HG03378 (cell line): Measurements from ENCODE around the gene NPRL2.

ENCODE experiments used
- ATAC-seq: cut with Tn5 transposase; IDR thresholded peaks from one replicate; pipeline ENCODE4 v1.9.1; 2021; ENCODE audit warnings: mild to moderate bottlenecking, moderate library complexity; ENCODE audit not compliant: unreplicated experiment

NPRL2 gene

DNA sequence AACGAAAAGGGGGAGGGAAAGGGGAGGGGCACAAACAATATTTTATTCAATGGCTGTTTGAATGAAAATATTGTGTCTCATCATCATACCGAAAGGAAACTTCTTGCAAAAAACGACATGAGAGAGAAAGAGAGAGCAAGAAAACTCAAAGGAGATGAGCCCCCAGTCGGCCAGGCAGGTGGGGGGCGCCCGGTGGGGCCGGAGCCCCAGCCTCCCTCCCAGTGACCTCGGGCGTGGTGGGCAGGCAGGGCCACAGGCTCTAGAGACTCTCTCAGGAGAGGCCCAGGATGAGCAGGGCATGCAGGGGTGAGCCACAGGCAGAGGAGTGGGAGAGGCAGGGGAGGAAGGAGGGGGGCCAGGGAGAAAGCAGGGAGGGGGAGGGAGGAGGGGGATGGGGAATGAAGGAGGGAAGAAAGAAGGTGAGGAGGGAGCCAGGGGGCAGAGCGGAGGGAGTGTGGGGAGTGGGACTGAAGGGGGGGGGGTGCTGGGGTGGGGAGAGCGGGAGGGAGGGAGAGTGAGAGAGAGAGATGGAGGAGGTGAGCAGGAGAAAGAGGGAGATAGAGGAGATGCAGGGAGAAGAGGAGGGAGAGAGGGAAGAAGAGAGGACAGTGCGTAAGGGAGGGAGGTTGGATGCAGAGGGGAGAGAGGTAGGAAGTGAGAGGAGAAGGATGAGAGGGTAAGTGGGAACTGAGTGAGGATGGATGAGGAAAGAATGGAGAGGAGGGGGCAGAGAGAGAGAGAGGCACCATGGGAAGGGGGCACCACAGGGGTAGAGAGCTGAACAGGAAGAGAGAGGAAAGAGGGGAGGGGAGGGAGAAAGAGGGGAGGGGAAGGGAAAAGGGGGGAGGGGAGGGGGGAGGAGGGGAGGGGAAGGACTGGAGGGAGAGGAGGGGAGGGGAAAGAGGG, 22.8 kb upstream of the NPRL2 start:
- no peak for ATAC-seq

GRCh38 chr3:50372349-50372748, 21.8 kb upstream of the NPRL2 start:
- no peak for ATAC-seq

DNA sequence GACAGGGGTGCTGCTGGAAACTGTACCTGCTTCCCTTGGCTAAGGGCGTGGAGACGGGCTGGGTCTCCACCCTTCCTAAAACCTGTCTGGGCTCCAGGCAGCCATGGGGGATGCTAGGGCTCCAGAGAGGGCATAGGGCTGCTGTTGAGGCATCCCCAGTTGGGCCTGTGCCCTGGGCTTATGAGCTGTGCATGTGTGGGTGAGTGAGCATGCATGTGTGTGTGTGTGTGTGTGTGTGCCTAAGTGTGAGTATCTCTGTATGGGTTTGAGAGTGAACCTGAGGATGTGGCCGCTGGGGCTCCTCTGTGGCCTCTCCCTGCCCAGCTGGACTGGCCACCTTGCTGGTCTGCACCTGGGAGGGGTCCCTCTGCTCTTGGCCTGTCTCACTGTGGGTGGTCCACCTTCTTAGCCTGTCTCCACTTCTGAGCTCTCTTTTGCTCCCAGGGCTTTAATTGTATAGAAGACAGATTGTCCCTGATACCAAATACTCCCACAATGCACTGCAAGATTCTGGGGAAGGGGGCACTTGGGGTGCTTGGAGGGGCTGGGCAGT, 20.6 kb upstream of the NPRL2 start:
- no peak for ATAC-seq

GRCh38 chr3:50370594-50370993, 20.0 kb upstream of the NPRL2 start:
- ATAC-seq, result no peak

- no peak for ATAC-seq
These were observed 18.6 kb upstream of the NPRL2 start for GRCh38 chr3:50369012-50369670.

DNA sequence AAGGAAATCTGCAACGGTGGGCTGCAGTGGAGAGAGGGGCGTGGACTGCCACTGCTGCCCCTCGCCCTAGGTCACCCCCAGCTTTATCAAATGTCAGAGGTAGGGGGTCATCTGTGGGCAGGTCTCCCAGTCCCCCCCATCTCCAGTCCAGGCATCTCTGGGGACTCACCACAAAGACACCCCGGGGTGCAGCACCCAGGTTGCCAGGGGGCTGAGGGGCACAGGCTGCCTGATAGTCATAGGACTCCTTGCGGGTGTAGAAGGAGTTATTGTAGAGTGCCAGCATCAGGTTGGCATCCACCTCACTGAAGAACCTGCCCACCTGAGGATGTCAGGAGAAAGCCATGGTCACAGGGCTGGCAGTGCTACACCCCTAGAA, 15.3 kb upstream of the NPRL2 start:
- no peak for ATAC-seq

GRCh38 chr3:50365080-50365841, 14.7 kb upstream of the NPRL2 start:
- ATAC-seq, result peak; percentile 77

- no peak for ATAC-seq
These were observed 14.1 kb upstream of the NPRL2 start for GRCh38 chr3:50364573-50365079.

- no peak for ATAC-seq
These were observed 9.2 kb upstream of the NPRL2 start for GRCh38 chr3:50359760-50360110.

- ATAC-seq, result peak; percentile 97
These were observed 8.6 kb upstream of the NPRL2 start, which contains the start of gene TMEM115 for GRCh38 chr3:50358911-50359759. Gene TMEM115 (minus strand): TSS chr3:50359521. CDS start chr3:50359063, 458 bp downstream.

GRCh38 chr3:50358355-50358910, 7.9 kb upstream of the NPRL2 start:
- ATAC-seq, result no peak

DNA sequence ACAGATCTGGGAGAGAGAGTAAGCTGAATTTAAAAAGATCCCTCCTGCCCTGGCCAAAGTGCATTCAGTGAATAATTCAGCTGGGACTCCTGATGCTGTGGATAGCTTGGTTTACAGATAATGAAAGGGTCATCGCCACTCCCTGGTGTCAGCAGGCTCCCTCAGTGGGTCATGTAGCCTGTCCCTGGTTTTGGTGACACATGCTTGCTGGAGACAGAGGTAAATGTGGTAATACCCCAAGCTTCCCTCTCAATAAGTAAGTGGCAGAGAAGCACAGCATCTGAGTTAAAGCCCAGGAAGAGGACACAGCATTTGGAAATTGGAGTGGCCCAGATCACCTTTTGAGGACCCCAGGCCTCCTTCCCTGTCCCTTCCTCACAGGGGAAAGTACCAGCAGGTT, 6.9 kb upstream of the NPRL2 start:
- ATAC-seq, result no peak

GRCh38 chr3:50356553-50356952, 6.0 kb upstream of the NPRL2 start:
- ATAC-seq, result no peak

DNA sequence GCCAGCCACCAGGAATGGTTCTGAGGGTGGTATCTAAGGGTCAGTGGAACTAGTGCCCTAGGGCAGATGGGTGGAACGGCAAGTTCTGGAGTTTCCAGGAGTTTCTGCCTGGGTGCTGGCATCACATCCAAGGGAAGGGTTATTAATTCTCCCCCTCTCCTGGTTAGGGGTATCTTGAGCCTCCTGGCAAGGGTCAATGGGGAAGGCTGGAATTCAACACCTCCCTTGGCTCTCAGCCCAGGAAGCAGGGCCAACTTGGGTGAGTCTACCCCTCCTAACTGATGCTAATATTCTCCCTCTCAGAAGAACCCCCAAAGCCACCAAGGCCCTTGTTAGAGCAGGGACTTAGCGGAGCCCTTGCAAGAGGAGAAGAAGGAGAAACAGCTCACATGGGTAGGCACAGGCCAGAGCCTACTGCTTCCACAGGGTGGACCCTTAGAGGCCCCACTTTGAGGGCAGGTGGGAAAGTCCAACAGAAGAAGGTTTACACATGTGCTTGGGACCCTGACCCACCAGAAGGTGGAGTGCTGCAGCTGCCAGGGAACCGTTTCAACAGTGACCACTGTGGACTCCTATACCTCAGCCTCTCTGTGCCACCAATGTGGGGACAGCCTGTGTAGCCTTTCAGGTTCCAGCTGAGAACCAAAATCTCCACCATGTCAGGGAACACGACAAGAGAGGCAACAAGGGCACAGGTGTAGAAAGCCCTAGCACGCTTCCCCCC, 5.4 kb upstream of the NPRL2 start:
- no peak for ATAC-seq

DNA sequence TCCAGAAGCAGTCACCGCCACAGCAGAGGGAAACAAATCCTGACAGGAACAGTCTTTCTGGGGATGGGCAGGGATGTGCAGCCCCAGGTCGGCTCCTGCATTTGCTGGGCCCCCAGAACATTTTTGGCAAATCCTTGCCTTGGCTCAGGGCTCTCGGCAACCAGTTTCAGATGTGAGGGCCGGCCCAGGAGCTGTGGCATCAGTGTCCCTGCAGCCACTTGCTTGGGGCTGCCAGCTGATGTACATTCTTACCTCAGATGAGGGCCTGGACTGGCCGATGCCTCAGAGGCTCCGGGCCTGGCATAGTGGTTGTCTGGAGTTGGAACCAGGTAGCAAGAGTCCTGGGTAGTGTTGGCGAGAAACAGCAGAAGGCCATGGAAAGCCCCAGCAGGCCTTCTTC, 4.3 kb upstream of the NPRL2 start:
- no peak for ATAC-seq

DNA sequence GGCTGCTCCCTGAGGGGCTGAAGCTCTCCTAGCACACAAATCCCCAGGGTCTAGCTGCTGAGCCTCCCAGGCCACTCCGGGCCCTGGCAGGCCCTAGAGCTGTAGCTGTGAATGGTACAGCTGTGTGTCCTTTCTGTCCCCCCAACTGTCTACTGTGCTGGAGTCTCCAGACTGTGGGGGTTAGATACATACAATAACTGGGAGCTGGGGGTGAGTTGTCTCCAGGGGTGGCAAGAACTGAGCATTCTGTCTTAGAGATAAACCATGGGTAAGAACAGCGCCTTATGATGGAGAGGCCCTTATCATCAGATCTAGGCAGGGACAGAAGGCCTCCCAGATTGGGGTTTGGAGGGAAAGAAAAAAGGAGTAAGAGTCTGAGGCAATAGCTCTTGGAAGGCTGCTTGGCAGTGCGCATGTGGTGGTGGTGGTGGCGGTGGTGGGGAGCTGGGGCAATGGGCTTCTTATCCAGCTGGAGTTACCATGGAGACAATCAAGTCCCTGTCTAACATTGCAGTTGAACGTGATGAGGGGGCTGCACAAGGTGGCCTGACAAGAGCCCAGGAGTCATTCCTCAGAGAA, 3.7 kb upstream of the NPRL2 start:
- no peak for ATAC-seq

DNA sequence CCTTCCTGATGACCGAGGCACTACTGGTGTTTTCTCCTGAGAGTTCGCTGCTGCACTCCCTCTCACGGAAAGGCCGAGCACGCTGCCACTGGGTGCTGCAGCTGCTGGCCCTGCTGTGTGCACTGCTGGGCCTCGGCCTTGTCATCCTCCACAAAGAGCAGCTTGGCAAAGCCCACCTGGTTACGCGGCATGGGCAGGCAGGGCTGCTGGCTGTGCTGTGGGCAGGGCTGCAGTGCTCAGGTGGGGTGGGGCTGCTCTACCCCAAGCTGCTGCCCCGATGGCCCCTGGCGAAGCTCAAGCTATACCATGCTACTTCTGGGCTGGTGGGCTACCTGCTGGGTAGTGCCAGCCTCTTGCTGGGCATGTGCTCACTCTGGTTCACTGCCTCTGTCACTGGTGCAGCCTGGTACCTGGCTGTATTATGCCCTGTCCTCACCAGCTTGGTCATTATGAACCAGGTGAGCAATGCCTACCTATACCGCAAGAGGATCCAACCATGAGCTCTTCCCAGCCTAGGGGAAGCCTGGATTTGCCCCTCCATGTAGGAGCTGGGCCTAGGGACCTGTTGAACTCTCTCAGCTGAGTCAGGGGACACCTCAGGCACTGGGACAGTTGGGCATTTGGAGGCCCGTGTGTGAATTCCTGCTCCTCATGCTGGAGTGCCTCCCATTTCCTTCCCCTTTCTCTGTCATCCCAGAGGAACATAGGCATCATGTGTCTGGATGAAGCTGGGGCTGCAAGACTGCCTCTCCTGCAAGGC, 2.9 kb upstream of the NPRL2 start:
- ATAC-seq, result no peak

DNA sequence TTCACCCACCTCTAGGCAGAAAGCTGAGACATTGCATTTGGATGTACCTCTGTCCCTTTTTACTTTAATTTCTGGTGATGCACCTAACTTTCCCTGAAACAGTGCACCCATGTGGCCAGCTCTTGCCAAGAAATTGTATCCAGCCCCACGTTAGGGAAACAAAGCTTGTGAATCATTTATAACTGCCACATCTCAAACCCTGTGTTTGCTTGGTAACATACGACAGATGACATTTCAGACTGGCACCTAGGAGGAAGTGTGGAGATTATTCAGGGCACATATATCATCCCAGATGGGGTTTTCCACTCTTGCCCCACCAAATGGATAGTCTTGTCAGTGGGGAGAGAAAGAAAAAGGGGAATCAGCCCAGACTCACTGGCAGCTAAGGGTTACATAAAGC, 2.2 kb upstream of the NPRL2 start:
- ATAC-seq, result no peak
